IPS-18a (cell line): Measurements from ENCODE around the gene CRHR2.

ENCODE experiments used
- H3K27ac ChIP-seq: one replicate; pipeline ENCODE4 v1.5.1; 2013; ENCODE audit warnings: low read length
- H3K27me3 ChIP-seq: one replicate; pipeline ENCODE4 v1.6.1; 2013; ENCODE audit warnings: mild to moderate bottlenecking, low read length; ENCODE audit not compliant: control insufficient read depth, insufficient read depth
- H3K36me3 ChIP-seq: one replicate; pipeline ENCODE4 v1.6.1; 2013; ENCODE audit warnings: low read depth, low read length; ENCODE audit not compliant: control insufficient read depth
- H3K4me1 ChIP-seq: one replicate; pipeline ENCODE4 v1.6.1; 2013; ENCODE audit warnings: low read depth, low read length; ENCODE audit not compliant: control insufficient read depth
- H3K4me3 ChIP-seq: one replicate; pipeline ENCODE4 v1.5.1; 2013; ENCODE audit warnings: low read length
- H3K9ac ChIP-seq: one replicate; pipeline ENCODE4 v1.6.1; 2013; ENCODE audit warnings: mild to moderate bottlenecking, low read length, moderate library complexity
- H3K9me3 ChIP-seq: one replicate; pipeline ENCODE4 v1.6.1; 2013; ENCODE audit warnings: low read depth, low read length; ENCODE audit not compliant: control insufficient read depth

CRHR2 gene

DNA sequence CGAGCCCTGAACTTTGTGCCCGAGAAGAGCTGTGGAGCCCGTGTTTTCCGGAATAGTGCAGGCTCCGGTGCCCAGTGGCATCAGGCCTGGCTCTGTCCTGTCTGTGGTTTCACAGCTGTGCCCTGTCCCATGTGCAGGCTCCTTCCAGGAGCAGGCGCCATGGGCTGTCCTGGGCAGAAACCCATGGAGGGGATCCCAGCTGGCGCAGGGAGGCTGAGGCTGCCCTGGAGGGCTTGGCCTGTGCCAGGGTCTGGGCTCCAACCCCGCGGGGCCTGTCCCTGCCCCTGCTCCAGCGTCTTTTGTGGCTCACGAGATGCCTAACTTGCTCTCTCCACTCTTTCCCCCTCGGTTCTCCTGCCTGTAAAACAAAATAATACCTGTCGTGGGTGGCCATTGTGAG lies 23.3 kb upstream of the CRHR2 start:
- H3K9me3 ChIP-seq = no peaks in the 10 kb centered on the region
- H3K4me3 ChIP-seq = no peak overlapping the region
- H3K9ac ChIP-seq = no peak overlapping the region
- H3K27ac ChIP-seq = no peak overlapping the region
- no peaks in the 10 kb centered on the region for H3K36me3 ChIP-seq
- H3K4me1 ChIP-seq = peaks cover 16% of the 10 kb centered on the region
- H3K27me3 ChIP-seq = no peaks in the 10 kb centered on the region

DNA sequence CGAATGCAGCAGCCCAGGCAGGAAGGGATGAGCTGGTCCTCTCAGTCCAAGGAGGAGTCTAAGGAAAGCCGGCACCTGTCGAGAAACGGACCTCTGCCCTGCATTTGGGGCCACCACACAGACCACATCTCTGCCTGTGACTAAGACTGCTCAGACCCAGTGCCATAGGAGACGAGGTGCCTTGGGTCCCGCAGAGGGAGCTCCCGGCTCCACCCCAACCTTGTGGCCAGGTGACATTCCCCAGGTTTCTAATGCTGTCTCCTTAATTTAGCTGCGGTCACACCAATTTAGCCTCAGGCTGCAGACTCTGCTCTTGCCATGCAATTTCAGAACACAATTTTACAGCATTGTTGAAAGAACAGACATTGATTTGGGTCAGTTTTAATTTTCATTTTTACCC lies 22.8 kb upstream of the CRHR2 start:
- Histone ChIP-seq H3K27ac (no peak overlapping the region), H3K36me3 (no peaks in the 10 kb centered on the region), H3K27me3 (no peaks in the 10 kb centered on the region), H3K9ac (no peak overlapping the region), H3K9me3 (no peaks in the 10 kb centered on the region), H3K4me3 (no peak overlapping the region), H3K4me1 (peaks cover 20% of the 10 kb centered on the region)

DNA sequence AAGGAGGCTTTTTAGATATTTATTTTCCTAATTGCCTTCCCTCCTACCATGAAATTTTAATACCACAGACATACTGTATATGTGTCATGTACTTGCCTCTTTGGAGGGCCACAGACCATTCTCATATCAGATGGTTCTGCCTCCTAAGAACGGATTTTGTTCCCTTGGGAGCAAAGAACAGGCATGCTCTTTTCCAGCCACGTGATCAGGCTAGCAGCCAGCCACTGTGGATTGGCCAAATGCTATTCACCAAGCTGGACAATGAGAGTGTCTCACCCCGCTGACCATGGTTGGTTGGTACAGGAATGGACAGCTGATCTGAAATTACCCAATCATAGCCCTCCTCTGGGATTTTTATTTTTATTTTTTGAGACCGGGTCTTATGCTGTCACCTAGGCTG lies 21.5 kb upstream of the CRHR2 start:
- Histone ChIP-seq H3K9me3 (no peaks in the 10 kb centered on the region), H3K9ac (no peak overlapping the region), H3K4me1 (peaks cover 11% of the 10 kb centered on the region), H3K27ac (no peak overlapping the region), H3K27me3 (no peaks in the 10 kb centered on the region), H3K36me3 (no peaks in the 10 kb centered on the region), H3K4me3 (no peak overlapping the region)

DNA sequence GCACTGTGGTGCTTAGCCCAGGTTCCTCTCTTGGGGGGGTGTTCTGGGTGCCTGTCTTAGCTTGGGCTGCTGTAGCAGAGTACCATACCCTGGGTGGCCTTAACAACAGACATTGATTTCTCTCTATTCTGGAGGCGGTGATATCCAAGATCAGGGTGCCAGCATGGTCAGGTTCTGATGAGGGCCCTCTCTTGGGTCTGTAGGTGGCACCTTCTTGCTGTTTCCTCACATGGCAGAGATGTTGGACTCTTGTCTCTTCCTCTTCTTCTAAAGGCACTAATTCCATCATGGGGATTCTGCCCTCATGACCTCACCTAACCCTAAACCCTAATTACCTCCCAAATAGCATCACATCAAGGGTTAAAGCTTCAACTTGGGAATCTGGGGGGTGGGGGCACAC lies 19.9 kb upstream of the CRHR2 start:
- Histone ChIP-seq H3K9me3 (no peaks in the 10 kb centered on the region), H3K4me3 (no peak overlapping the region), H3K9ac (no peak overlapping the region), H3K36me3 (no peaks in the 10 kb centered on the region), H3K27me3 (no peaks in the 10 kb centered on the region), H3K4me1 (peaks cover 11% of the 10 kb centered on the region), H3K27ac (no peak overlapping the region)

DNA sequence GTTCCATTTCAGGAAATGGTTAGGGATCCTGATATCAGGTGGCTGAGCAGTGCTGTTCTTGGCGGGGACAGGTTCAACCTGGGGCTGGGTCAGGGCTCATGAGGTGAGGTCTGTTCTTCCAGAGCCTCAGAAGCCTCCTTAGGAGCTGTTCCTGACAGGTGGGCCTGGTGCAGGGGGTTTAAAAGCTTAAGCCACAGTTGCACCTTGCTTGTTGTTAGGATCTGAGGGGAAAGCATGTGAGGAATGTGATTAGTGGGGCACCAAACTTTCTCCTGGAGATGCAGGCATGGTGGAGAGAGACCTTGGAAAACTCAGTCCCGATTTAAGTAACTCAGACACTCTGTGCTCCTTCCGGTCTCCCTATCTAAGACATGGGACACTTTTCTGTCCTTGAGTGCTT lies 18.7 kb upstream of the CRHR2 start:
- Histone ChIP-seq H3K27ac (no peak overlapping the region), H3K27me3 (no peaks in the 10 kb centered on the region), H3K9me3 (no peaks in the 10 kb centered on the region), H3K4me1 (peaks cover 11% of the 10 kb centered on the region), H3K36me3 (no peaks in the 10 kb centered on the region), H3K4me3 (no peak overlapping the region), H3K9ac (no peak overlapping the region)

DNA sequence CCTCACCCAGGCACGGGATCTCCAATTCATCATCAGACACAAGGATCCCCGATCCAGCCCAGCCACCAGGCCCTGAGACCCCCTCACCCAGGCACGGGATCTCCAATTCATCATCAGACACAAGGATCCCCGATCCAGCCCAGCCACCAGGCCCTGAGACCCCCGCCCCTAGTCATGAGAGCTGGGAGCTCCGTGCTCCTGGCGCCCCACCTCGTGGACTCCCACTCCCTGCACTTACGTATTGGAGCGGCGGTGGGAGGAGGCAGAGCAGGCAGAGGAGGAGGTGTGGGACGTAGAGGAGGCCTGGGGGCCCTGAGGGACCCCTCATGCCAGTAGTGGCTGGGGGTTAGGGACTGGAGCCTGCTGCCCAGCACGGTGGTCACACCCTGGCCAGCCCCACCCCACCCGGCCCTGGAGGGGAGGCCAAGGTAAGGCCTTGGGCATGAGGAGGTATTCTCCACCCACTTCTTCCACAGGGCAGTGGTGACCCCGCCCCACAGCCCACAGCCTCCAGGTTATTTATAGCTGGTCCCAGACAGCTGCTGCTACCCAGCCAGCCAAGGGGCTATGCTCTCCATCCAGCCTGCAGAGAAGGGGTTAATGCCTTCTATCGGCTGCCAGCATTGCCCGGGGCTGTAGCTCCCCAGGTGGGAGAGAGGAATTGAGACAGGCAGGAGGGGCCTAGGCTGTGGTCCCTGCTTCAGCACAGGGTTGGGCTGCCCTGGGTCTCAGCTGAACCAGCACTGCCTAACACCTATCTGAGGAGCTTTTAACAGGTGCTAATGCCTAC lies 17.6 kb upstream of the CRHR2 start:
- H3K9me3 ChIP-seq = no peaks in the 10 kb centered on the region
- H3K9ac ChIP-seq = no peak overlapping the region
- no peaks in the 10 kb centered on the region for H3K36me3 ChIP-seq
- no peak overlapping the region for H3K27ac ChIP-seq
- no peak overlapping the region for H3K4me3 ChIP-seq
- H3K4me1 ChIP-seq = peaks cover 11% of the 10 kb centered on the region
- no peaks in the 10 kb centered on the region for H3K27me3 ChIP-seq

DNA sequence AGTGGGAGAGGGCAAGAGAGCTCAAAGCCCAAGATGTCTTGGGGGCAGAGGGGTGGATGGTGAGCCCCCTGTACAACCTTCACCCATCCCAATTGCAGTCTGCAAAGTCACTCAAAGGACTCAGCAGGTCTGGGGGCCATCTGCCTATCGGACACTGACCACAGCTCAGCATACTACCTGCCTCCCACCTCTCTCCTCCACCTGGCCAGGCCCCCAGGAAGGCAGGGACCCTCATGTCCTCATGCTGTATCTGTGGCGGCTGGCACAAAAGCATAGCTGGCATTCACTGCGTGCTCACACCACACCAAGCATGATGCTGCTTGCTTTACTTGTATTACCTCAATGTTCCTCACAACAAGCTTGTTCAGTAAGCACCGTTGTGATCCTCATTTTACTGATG lies 16.2 kb upstream of the CRHR2 start:
- Histone ChIP-seq H3K27ac (no peak overlapping the region), H3K36me3 (no peaks in the 10 kb centered on the region), H3K9me3 (no peaks in the 10 kb centered on the region), H3K4me3 (no peak overlapping the region), H3K9ac (no peak overlapping the region), H3K27me3 (no peaks in the 10 kb centered on the region), H3K4me1 (peaks cover 11% of the 10 kb centered on the region)

DNA sequence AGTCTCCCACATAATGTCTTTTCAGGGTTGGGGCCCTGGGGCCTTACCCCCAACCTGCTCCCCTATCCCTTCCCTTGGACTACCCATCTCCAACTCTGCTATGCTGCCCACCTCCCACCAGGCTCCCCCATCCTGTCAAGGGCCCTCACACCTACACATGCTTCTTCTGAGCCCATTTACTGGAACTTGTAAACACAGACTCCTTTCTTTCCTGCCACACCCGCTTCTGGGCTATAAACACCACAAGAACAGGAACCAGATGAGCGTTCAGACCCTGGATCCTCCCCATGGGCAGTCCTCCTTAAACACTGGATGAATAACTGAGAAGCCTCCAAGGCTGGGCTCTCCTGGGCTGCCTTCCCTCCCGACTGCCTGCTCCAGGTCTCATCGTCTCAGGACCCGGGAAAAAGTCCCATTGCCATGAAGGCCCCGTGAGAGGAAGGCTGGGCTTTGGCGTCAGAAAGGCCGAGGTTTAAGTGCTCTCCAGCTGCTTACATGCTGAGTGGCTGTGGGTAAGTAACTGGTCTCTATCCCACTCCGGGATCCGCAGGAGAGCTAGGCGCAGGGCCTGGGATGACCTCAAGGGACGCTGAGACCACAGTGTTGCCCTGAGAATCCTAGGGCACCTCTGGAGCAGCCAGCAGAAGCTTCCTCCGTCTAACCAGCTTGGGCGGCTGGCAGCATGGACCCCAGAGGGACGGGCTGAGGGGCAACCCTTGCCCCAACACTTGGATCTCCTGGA lies 15.6 kb upstream of the CRHR2 start:
- no peaks in the 10 kb centered on the region for H3K27me3 ChIP-seq
- no peaks in the 10 kb centered on the region for H3K36me3 ChIP-seq
- no peak overlapping the region for H3K4me3 ChIP-seq
- no peak overlapping the region for H3K9ac ChIP-seq
- no peak overlapping the region for H3K27ac ChIP-seq
- peaks cover 11% of the 10 kb centered on the region for H3K4me1 ChIP-seq
- no peaks in the 10 kb centered on the region for H3K9me3 ChIP-seq

DNA sequence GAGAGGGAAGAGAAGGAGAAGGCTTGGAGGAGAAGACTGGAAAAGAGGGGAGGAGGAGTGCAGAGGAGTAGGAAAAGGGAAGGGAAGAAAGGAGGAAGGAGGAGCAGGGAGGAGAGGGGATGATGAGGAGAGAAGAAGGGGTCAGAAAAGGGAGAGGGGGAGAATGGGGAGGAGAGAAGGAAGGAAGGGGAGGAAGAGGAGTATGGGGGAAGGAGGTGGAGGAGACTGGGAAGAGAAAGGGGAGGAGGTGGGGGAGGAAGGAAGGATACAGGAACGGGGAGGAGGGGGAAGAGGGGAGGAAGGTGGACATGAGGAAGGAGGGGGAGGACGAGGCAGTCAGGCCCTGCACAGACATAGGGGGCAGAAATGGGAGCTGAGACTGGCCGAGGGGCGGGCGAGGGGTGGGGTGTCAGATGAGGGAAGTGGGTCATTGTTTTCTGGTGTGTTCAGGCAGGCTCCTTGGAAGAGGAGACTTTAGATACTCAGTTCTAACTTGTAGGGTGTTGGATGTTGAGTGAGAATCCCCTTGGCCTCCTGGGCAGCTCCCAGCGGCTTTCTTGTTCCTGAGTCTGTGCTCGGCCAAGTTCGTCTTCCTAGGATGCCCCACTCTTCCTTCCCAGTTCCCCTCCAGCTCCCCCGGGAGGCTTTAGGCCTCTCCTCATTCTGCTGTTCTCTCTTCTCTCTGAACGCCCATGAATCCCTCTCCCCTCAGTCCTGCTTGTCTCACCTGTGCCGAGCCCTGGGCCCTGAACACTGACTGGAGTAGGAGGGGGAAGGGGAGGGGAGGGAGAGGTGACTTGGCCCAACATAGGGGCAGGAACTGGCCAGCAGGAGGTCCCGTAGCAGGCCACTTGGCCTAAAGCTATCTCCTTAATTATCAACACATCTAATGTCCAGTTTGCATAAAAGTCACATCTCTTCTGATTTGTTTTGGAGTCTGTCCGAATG lies 12.8 kb upstream of the CRHR2 start:
- Histone ChIP-seq H3K9me3 (no peaks in the 10 kb centered on the region), H3K36me3 (no peaks in the 10 kb centered on the region), H3K27me3 (no peaks in the 10 kb centered on the region), H3K9ac (no peak overlapping the region), H3K4me1 (no peaks in the 10 kb centered on the region), H3K4me3 (no peak overlapping the region), H3K27ac (no peak overlapping the region)

DNA sequence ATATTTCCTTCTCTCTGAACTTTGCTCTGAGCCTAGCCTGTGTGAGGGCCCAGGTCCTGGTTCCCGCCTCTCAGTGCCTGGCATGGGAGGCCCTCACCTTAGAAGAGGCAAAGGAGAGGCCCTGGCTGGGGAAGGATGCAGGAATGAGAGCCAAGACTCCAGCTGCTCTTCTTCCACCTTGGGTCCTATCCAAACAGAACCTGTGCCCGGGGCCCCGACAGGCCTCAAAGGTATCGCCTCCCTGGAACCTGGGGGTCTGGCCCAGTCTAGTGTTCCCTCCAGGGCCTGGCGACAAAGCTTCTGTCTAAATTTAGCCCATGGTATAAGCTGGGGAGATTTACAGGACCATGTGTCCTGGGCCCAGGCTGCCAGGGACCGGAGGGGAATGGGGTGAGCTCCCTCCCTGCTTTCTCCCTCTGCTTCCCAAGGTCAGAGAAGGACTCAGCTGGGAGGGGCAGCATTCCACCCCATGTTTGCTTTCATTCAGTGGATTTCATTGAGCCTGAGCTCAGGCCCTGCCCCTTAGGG lies 12.0 kb upstream of the CRHR2 start:
- H3K9me3 ChIP-seq = no peaks in the 10 kb centered on the region
- H3K27me3 ChIP-seq = no peaks in the 10 kb centered on the region
- H3K27ac ChIP-seq = no peak overlapping the region
- H3K4me1 ChIP-seq = no peaks in the 10 kb centered on the region
- no peak overlapping the region for H3K9ac ChIP-seq
- H3K4me3 ChIP-seq = no peak overlapping the region
- H3K36me3 ChIP-seq = no peaks in the 10 kb centered on the region

DNA sequence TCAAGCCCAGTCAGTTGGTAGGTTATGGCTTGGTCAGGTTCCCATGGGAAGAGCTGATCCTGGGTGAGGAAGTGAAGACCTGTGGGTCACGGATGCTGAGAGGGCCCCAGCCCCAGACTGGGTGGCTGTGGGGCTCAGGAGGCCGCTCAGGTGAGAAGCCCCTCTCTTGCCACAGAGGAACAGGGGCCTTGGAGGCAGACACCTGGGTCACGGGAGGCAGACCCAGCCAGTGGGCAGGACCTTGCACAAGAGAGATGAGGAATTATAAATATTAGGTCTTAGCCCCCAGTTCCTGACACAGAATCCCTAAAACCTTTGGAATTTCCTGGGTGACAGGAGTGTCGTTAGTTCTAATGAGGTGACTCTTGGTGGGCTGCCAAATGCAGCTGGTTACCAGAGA lies 10.6 kb upstream of the CRHR2 start:
- no peak overlapping the region for H3K27ac ChIP-seq
- H3K36me3 ChIP-seq = no peaks in the 10 kb centered on the region
- H3K27me3 ChIP-seq = no peaks in the 10 kb centered on the region
- no peaks in the 10 kb centered on the region for H3K9me3 ChIP-seq
- H3K4me1 ChIP-seq = no peaks in the 10 kb centered on the region
- H3K4me3 ChIP-seq = no peak overlapping the region
- H3K9ac ChIP-seq = no peak overlapping the region
